Measurements from ENCODE around the gene RIN3.

GRCh38 chr14:92557544-92557912 is 43.9 kb downstream of the RIN3 start:
- TF ChIP-seq EZH2 (optimal IDR thresholded peaks at IDR 0.05; ENCODE audit: low read depth, low read length) (no peak), CTCF (IDR thresholded peaks at IDR 0.05; ENCODE audit: low read length) (no peak), EZH2phosphoT487 (IDR thresholded peaks at IDR 0.05; ENCODE audit: low read length) (no peak)
